OCI-LY7 (cell line): ENCODE measurements around the gene SENP2.

Source experiments
- EZH2phosphoT487 ChIP-seq: fragments of 200-600 bp; sonication (generic); IDR thresholded peaks from 2 replicates; pipeline ENCODE4 v1.6.1; 2018; ENCODE audit warnings: low read depth, borderline replicate concordance, mild to moderate bottlenecking, mixed run types, antibody characterized with exemption, low read length, moderate library complexity, mixed read lengths
- TF ChIP-seq, protein P1 (sequence below): fragments of 200-600 bp; sonication (generic); conservative IDR thresholded peaks from 2 replicates; pipeline ENCODE4 v1.5.1; 2014; ENCODE audit warnings: mild to moderate bottlenecking, antibody characterized with exemption, low read length, moderate library complexity, mixed read lengths

GRCh38 chr3:185585859-185586685, at the start of gene SENP2:
- TF ChIP-seq, protein P1, sequence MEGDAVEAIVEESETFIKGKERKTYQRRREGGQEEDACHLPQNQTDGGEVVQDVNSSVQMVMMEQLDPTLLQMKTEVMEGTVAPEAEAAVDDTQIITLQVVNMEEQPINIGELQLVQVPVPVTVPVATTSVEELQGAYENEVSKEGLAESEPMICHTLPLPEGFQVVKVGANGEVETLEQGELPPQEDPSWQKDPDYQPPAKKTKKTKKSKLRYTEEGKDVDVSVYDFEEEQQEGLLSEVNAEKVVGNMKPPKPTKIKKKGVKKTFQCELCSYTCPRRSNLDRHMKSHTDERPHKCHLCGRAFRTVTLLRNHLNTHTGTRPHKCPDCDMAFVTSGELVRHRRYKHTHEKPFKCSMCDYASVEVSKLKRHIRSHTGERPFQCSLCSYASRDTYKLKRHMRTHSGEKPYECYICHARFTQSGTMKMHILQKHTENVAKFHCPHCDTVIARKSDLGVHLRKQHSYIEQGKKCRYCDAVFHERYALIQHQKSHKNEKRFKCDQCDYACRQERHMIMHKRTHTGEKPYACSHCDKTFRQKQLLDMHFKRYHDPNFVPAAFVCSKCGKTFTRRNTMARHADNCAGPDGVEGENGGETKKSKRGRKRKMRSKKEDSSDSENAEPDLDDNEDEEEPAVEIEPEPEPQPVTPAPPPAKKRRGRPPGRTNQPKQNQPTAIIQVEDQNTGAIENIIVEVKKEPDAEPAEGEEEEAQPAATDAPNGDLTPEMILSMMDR: no peak
- TF ChIP-seq EZH2phosphoT487: no peak
